ENCODE measurements around the gene LPP. TPM values are rescaled to one million over a fixed set of nuclear protein-coding genes. Genes with fewer than 3 reads are reported as not detected.

The LPP gene
- total RNA-seq, 1 donor from 2014 or later, result 79.6 TPM

GRCh38 chr3:188390775-188391443 lies 237.0 kb downstream of the LPP start:
- intact Hi-C loops (cut with micrococcal nuclease), result no loop called here

DNA sequence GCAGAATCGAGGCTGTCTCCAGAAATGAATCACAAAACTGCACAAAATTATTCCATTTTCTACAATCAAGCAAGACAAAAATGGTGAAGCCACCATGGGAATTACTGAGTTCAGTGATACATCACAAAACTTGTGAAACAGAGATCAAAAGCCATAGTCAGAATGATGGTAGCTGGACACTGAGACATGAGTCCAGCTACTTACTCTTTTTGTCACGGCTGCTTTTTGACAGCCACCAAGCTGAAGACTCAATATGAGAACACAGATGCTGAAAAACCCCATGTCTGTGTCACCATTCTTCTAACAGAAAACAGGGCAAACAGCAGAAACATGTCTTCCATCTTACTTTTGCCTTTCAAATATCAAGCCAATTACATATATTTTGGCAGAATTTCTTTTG lies 237.6 kb downstream of the LPP start:
- intact Hi-C loops (cut with micrococcal nuclease), result no loop called here

- intact Hi-C loops (cut with micrococcal nuclease), result no loop called here
These were observed 238.1 kb downstream of the LPP start for GRCh38 chr3:188392076-188392475.

- intact Hi-C loops (cut with micrococcal nuclease), result loop anchor here (5.0 kb wide), 1 partner anchor 43 kb away; no protein-coding TSS in a partner anchor
These were observed 240.7 kb downstream of the LPP start for GRCh38 chr3:188394623-188395022.

- intact Hi-C loops (cut with micrococcal nuclease), result loop anchor here (5.0 kb wide), 1 partner anchor 41 kb away; no protein-coding TSS in a partner anchor
These were observed 242.3 kb downstream of the LPP start for GRCh38 chr3:188396251-188396650.

GRCh38 chr3:188396900-188397299 lies 242.9 kb downstream of the LPP start:
- intact Hi-C loops (cut with micrococcal nuclease), result loop anchor here (5.0 kb wide), 1 partner anchor 40 kb away; no protein-coding TSS in a partner anchor

GRCh38 chr3:188397766-188398705 lies 244.1 kb downstream of the LPP start:
- intact Hi-C loops (cut with micrococcal nuclease), result loop anchor here (5.0 kb wide), 1 partner anchor 39 kb away; no protein-coding TSS in a partner anchor

GRCh38 chr3:188400494-188401243 lies 246.7 kb downstream of the LPP start:
- intact Hi-C loops (cut with micrococcal nuclease), result loop anchor here (1.0 to 5.0 kb wide), 3 partner anchors 43 to 658 kb away; no protein-coding TSS in a partner anchor

DNA sequence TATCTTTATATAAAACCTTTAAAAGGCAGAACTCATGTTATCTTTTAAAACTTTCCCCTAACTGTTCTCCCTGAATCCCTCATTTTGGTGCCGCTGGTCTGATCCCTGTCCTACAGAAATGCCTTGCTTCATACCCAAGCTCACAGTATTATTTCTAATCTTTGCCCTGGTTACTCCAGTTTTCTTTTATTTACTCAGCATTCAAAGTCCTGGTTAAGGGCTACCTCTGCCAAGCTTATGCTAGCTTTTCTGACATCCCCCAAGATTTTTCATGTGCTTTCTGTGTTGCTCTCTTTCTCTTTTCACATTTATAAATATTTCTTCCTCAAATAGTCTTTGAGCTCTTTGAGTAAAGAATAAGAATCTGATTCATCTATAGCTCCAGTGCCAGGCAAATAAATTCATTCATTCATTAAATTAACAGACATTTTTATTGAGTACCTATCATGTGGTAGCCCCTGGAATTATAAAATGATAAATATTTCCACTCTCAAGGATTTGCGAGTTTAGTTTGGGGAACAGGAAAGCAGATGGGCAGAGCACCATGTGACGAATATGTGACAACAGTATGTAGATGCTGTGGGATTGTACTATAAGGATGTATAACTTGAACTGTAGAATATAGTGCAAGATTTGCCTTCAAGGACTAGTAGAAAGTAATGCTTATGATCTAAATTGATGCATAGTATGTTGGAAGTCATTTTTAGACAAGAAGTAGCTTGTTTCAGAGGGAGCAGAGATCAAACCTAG lies 247.5 kb downstream of the LPP start:
- intact Hi-C loops (cut with micrococcal nuclease), result loop anchor here (5.0 kb wide), 2 partner anchors 44 to 69 kb away; no protein-coding TSS in a partner anchor

DNA sequence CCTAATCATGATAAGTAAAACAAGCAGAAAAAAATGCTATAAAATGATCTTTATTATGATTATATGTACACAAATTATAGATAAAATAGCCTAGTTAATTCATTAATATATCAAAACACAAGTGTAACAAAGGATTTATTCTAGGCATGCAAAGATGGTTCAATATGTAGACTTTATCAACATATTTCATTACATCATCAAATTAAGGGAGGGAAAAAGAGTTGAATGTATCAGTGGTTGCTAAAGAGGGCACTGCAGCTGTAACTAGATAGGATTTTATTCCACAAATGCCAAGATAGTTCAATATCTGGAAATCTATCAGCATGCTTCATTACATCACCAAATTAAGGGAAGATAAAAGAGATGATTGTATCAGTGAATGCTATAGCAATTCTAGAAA lies 248.3 kb downstream of the LPP start:
- intact Hi-C loops (cut with micrococcal nuclease), result loop anchor here (5.0 kb wide), 2 partner anchors 45 to 70 kb away; no protein-coding TSS in a partner anchor

- intact Hi-C loops (cut with micrococcal nuclease), result loop anchor here (5.0 kb wide), 2 partner anchors 46 to 71 kb away; no protein-coding TSS in a partner anchor
These were observed 249.4 kb downstream of the LPP start for GRCh38 chr3:188403404-188403803.

- intact Hi-C loops (cut with micrococcal nuclease), result loop anchor here (5.0 kb wide), 2 partner anchors 47 to 72 kb away; no protein-coding TSS in a partner anchor
These were observed 250.2 kb downstream of the LPP start for GRCh38 chr3:188404124-188404523.

DNA sequence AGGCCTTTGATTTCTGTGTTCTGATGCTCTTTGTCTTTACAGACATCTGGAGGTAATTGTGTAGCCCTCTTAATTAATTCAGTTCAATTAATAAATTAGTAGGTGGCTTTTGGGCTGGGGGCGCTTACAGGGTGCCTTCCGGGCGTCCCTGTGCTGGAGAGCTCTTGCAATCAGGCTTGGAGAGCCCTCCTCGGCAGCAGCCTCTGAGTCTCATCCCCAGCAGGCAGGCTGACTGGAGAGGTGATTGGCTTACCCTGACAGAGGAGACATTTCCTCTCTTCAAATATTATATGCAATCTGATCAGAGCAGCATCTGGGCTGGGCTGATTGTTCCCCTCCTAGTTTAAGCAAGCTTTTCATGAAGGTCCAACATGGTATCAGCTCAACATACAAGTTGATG lies 250.7 kb downstream of the LPP start:
- intact Hi-C loops (cut with micrococcal nuclease), result loop anchor here (5.0 kb wide), 2 partner anchors 47 to 72 kb away; no protein-coding TSS in a partner anchor

- intact Hi-C loops (cut with micrococcal nuclease), result no loop called here
These were observed 253.4 kb downstream of the LPP start for GRCh38 chr3:188407158-188407880.

DNA sequence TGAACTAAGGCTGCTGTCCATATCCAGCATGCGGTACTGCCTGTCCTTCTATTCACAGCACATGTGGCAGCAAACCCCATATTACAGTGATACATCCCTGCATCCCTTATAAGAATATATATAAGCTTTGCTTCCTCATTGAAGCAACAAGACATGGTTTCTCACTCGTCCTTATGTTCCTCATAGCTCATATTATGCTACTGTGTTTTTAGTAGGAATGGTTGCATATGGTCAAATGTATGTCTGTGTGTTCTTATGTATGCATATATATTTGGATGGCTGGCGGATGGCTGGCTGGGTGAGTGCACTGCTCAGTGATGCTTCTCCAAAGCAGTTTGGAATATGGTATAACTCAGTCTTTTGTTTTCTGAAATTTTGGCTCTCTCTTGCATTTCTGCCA lies 254.9 kb downstream of the LPP start:
- intact Hi-C loops (cut with micrococcal nuclease), result no loop called here

- intact Hi-C loops (cut with micrococcal nuclease), result no loop called here
These were observed 257.8 kb downstream of the LPP start for GRCh38 chr3:188411750-188412149.

DNA sequence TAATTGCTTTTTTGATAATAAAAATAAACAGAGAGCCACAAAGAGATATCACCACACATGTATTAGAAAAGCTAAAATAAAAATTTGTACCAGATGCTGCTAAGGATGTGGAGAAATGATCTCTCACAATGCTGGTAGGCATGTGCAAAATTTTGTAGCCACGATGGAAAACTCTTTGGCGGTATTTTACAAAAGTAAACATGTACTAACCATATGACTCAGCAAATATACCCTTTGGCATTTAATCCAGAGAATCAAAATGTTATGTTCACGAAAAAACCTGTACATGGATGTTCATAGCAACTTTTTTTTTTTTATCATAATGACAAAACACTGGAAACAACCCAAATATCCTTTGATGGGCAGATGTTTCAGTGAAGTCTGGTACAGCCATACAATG lies 261.2 kb downstream of the LPP start:
- intact Hi-C loops (cut with micrococcal nuclease), result no loop called here

- intact Hi-C loops (cut with micrococcal nuclease), result no loop called here
These were observed 262.1 kb downstream of the LPP start for GRCh38 chr3:188416041-188416440.

DNA sequence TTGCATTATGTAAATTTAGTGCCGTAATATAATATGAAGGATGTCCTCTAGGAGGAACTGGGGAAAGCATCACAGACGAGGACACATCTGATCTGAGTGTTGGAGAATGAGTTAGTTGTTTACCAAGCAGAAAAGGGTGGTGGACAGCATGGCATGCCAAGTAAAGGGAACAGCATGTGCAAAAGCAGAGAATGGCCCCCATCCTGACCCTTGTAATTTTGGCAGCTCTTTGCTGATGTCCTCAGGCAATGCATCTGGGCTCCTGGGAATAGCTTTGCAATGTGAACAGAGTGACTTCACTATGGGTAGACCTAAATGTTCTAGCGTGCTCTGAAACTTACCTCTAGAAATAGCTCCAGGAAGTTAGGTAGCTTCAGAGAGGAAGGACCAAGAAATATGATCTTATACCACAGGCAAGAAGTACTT lies 263.3 kb downstream of the LPP start:
- intact Hi-C loops (cut with micrococcal nuclease), result no loop called here

DNA sequence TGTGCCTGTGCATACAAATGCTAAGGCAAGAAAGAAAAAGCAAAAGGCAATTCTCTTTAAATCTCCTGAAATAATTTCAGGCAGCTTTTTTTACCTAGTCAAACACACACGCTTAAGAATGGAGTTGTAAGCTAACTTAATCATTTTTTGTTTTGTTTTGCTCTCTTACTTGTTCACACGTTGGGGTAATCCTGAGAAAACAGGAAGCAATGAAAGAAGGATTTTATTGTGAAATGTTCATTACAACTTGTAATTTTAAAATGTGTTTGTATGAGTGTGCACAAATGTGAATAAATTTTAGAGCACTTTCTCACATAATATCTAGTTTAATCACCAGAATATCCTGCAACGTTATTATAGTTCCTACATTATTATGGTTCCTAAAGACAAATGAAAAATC lies 263.8 kb downstream of the LPP start:
- intact Hi-C loops (cut with micrococcal nuclease), result no loop called here

All from T-helper 2 cell treated with Interferon-gamma antibody and Interleukin-4, amounts not matched to agents 100 ng/mL and 5 ng/mL, for 36 hours (primary cell).